Suppressor macrophage (primary cell): ENCODE results near the gene RELB.
A peak's percentile ranks its signal among the peaks of the same experiment; 100 is the strongest.
"Not testable (repeated sequence)": the region's sequence is repeated elsewhere in the genome, so short reads cannot be mapped to it uniquely, and the experiment has no call there.

Experiments
- DNase-seq, 4 experiments: peaks; one replicate each; pipeline ENCODE4 v3.0.0-alpha.2; 2020 to 2022

RELB gene

DNA sequence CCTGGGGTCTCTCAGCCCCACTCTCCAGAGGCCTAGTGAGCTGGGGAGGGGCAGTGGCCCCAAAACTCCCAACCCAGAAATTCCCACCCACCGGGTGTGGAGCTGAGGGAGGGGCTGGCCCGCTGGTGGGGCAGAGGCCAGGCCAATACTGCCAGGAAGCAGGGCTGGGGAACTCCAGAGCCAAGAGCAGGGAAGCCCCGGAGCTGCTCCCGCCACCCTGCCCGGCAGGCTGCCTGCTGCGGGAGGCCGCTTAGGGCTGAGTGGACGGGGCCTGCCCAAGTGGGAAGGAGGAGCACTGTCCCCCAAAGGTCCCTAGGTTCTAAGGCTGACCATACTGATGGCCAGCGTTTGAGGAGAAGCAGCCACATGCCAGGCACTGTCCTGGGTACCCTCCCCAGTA lies 13.0 kb upstream of the RELB start:
- no peak for DNase-seq

DNA sequence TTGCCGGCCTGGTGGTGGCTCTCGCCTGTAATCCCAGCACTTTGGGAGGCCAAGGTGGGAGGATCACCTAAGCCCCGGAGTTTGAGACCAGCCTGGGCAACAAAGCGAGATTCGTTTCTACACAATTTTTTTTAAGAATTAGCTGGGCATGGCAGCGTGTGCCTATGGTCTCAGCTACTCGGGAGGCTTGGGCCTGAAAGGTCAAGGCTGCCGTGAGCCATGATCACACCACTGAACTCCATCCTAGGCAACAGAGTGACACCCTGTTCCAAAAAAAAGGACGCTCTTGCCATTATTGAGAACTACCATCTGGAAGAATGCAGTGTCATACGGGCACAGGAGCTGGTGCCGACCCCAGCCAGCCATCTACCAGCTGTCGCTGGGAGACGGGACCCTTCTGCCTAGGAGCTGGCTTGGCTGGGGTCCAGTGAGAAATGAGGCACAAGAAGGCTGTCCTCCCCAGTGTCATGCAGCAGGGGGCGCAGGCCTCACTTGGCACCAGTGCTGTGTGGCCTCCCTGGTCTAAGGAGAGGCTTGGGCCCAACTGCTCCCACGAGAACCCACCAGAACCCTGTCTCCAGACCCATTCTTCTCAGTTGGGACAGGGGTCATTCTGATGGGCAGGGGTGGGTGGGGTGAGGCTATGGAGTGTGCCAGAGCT lies 12.2 kb upstream of the RELB start:
- DNase-seq: peak; percentile 59 to 81 (median 68)

DNA sequence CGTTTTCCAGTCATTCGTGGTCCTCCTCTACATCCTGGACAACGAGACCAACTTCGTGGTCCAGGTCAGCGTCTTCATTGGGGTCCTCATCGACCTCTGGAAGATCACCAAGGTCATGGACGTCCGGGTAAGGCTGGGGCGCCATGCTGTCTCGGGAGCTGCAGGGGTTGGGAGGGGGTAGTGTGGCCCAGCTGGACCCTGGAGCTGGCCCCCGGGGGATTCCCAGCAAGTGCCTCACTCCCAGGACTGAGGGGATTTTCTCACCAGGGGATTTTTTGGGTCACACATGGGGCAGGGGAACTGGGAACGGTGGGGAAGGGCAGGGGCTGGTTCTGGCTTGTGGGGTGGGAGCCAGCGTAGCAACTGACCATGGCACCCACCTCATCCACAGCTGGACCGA lies 10.8 kb upstream of the RELB start:
- DNase-seq: no peak

DNA sequence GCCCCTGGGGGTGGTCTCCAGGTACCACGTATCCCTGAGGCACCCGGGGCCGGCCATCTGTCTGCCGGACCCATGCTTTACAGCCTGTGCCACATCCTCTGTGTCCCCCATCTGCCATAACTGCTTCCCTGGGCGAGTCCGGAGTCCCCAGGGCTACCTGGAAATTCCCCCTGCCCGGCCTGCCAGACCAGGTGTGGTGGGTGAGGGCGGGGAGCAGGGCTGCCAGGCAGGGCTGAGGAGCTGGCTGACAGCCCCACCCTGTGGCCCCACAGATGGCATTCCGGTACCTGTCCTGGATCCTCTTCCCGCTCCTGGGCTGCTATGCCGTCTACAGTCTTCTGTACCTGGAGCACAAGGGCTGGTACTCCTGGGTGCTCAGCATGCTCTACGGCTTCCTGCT lies 10.3 kb upstream of the RELB start:
- DNase-seq: no peak

DNA sequence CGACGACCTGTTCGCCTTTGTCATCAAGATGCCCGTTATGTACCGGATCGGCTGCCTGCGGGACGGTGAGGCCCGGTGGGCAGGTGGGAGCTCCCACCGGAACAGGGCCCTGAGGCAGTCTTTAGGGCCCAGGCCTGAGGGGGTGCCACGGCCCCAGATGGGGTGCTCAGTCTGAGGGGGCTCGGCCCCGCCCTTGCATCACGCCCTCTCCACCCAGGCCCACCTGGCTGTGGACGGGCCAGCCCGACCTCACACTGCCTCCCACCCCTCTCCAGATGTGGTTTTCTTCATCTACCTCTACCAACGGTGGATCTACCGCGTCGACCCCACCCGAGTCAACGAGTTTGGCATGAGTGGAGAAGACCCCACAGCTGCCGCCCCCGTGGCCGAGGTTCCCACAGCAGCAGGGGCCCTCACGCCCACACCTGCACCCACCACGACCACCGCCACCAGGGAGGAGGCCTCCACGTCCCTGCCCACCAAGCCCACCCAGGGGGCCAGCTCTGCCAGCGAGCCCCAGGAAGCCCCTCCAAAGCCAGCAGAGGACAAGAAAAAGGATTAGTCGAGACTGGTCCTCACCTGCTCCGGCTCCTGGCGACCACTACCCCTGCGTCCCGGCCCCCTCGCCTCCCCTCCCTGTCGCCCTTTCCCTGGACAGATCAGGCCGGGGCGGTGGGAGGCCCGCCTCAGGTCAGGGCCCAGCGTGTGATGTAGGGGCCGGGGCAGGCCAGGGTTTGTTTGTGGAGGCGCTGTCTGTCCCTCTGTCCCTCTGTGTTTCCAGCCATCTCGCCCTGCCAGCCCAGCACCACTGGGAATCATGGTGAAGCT lies 8.7 kb upstream of the RELB start:
- DNase-seq: no peak

DNA sequence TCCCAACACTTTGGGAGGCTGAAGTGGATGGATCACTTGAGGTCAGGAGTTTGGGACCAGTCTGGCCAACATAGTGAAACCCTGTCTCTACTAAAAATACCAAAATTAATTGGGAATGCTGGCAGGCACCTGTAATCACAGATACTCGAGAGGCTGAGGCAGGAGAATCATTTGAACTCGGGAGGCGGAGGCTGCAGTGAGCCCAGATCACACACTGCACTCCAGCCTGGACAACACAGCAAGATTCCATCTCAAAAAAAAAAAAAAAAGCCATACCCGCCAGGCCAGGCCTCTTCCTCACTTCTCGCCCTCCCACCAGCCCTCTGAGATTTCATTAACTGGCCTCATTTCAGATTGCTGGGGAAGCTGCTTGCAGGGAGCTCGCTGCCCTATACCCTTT lies 7.7 kb upstream of the RELB start:
- DNase-seq: no peak

DNA sequence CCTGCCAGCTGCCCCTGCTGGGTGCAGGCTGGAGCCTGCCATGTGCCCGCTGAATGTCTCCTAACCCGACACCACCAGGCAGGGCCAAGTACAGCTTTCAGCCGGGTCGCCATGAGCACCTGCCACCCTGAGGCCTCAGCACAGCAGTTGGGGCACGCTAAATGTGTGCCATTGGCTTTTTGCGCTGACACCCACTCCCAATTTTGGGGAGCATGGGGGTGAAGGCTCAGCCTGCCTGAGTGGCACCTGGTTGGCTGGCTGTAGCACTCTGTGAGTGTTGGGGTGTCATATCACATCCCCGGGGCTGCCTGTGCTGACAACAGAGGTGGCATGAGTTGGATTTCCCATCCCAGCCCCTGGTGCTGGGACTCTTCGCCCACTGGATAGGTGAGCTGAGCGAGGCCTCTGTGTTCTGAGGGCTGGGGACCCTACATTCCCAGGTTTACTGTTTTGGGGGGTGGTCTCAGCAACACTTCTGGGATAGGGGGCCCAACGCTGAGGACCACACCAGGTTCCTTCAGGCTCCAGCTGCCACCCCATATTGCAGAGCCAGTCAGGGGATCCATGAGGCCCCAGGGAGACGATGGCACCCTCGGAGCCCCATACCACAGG lies 7.2 kb upstream of the RELB start:
- DNase-seq: no peak

DNA sequence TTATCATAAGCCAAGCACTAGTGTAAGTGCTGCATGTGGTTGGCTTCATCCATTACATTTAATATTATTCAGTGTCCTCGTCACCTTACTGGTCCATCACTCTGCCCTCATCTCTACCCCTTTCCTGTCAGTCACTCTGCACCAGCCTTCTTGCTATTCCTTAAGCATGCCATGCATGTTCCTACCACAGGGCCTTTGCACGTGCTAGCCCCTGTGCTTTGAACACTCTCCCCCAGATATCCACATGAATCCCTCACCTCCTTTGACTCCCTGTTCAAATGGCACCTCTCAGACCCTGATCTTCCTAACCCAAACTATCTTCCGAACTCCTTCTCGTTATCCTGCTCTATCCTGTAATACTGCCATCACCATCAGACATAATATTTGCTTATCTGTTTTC lies 3.2 kb upstream of the RELB start:
- no peak for DNase-seq

DNA sequence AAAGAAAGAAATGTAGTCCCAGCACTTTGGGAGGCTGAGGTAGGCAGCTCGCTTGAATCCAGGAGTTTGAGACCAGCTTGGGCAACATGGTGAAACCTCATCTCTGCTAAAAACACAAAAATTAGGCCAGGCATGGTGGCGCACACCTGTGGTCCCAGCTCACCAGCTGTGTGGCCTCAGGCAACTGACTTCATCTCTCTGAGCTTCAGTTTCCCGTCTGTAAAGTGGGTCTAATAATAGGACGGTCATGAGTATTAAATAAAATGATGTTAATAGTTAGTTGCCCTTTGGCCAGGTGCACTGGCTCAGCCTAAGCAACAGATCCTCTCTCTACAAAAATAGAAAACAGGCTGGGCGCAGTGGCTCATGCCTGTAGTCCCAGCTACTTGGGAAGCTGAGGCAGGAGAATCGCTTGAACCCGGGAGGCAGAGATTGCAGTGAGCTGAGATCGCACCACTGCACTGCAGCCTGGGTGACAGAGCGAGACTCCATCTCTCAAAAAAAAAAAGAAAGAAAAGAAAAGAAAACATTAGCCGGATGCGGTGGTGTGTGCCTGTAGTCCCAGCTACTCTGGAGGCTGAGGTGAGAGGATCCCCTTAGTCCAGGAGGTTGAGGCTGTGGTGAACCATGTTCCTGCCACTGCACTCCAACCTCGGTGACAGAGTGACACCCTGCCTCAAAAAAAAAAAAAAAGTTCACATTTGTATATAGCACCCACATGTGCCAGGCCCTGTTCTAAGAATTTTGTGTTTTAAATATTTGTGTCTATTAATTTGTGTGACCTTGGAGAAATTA lies 1.9 kb upstream of the RELB start:
- not testable (repeated sequence) for DNase-seq

DNA sequence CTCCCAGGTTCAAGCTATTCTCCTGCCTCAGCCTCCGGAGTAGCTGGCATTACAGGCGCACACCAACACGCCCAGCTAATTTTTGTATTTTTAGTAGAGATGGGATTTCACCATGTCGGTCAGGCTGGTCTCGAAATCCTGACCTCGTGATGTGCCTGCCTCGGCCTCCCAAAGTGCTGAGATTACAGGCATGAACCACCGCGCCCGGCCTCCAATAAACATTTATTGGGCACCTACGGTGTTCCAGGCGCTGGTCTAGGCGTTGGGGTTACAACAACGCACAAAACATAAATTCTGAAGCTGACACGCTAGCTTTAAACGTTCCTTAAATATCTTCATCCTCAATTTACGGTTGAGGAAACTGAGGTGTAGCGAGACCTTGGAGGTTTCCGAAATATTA lies 599 bp upstream of the RELB start:
- DNase-seq: not testable (repeated sequence)

DNA sequence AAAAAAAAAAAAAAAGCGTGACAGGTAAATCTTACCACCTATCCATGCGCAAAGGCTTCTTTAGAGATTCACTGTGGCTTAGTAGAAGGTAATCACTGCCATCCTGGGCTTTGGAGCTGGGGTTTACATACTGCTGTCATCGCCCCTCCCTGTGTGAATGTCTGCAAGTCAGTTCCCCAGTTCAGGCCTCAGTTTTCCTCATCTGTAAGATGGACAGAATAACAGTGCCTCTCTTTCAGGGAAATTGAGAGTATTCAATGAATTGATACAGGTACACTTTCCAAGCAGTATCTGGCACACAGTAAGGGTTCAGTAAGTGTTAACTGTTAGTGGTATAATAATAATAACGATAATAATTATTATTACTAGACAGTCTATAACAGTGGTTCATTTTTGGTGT lies 2.2 kb downstream of the RELB start:
- no peak for DNase-seq

DNA sequence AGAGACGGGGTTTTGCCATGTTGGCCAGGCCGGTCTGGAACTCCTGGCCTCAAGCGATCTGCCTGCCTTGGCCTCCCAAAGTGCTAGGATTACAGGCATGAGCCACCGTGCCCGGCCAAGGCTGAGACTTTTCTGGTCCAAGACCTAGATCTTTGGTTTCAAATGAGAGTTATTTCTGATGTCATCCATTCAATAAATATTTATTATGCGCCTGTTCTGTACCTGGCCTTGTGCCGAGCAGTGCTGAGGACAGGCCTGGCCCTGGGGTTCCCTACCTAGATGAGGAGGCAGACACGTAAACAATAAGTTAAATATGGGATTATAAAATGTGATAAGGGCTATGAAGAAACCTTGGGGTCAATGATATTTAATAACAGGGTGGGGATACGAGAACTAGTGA lies 4.5 kb downstream of the RELB start:
- DNase-seq: no peak

DNA sequence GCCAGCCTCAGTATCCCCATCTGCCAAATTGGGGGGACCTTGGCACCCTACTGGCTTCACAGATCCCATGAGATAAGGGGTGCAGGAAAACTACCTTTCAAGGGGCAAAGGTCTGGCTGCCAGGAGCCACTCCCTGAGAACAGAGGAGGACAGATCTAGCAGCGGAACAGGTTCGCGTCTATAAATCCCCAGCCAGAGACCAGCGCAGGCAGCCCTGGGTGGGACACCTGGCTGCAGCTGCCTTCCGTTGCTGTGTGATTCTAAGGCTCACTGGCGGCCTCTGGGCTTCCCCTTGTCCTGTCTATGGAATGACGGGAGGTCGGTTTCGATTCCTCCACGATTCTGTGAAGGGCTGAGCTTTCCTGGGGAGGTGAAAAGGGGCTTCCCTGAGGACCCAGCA lies 7.3 kb downstream of the RELB start:
- no peak for DNase-seq

DNA sequence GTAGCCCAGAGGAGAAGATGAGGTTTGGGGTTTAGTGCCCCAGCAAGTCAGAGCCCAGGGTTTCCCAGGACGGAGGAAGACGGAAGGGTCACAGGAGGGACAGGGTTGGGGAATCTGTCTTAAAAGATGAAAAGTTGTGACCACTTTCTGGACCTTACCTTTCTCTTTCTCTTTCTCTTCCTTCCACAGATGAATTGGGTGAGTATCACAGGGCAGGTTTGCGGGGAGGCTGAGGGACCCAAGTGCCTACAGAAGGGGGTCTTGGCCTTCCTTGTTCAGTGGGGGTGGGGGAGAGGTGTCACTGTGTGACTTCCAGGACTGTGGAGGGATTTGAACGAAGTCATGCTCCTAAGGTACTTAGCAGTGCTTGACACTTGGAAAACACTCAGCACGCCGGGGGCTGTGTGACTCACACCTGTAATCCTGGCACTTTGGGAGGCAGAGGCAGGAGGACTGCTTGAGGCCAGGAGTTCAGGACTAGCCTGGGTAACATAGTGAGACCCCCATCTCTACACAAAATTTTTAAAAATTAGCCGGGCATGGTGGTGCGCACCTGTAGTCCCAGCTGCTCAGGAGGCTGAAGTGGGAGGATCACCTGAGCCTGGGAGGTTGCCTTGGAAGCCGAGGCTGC lies 8.5 kb downstream of the RELB start:
- no peak for DNase-seq

DNA sequence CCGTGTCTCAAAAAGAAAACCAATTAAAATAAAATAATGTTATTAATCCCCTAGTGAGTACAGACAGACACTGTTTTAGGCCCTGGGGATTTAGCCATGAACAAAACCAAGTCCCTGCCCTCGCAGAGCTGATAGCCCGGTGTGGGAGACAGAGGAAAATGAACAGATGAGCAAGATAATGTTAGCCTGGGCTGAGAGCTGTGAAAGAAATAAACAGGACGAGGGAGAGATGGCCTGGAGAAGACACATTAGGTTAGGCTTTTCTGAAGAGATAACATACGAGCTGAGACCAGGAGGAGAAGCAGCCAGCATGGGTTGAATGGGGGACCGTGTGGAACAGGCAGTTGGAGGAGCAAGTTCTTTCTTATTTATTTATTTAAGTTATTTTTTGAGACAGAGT lies 9.0 kb downstream of the RELB start:
- DNase-seq: no peak

DNA sequence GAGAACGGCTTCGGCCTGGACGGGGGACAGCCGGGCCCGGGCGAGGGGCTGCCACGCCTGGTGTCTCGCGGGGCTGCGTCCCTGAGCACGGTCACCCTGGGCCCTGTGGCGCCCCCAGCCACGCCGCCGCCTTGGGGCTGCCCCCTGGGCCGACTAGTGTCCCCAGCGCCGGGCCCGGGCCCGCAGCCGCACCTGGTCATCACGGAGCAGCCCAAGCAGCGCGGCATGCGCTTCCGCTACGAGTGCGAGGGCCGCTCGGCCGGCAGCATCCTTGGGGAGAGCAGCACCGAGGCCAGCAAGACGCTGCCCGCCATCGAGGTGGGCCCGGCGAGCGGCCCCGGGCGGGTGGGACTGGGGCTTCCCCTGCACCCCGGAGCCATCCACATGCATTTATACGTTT lies 10.7 kb downstream of the RELB start:
- peak in 1 of 4 experiments; percentile 0 for DNase-seq

DNA sequence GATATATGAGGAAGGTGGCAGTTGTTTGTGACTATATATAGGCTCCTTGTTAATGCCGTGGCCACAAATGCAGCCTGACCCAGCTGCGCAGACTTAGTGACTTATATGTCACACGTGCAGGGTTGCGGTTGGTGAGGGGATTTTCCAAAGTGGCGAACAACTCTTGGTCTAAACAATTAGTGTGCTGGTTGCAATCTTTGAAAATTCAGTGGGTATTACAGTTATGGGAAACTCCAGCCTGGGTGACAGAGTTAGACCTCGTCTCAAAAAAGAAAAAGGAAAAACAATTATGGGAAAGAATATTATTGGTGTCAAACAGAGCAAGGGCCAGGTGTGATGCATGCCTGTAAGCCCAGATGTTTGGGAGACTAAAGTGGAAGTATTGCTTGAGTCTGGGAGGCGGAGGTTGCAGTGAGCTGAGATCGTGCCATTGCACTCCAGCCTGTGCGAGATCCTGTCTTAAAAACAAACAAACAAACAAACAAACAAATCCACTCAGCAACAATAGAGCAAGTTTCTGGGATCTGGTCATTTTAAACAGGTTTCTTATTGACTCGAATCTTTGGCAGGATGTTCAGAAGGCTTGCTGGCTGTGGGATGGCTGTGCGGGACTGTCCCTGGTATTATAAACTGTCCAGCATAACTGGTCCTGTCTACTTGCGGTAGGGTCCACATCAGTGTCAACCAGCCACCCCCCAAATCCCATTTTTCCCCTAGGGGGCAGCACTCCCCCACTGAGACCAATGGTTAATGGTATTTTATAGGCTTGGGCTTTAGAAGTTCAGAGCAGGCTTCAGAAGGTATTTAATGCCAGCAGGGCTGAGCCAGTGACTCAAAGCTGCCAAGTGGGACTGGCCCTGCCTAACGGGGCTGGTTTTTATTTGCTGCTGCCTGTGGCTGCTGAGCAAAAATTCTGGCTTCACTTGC lies 15.4 kb downstream of the RELB start:
- peak; percentile 68 to 81 (median 77) for DNase-seq

DNA sequence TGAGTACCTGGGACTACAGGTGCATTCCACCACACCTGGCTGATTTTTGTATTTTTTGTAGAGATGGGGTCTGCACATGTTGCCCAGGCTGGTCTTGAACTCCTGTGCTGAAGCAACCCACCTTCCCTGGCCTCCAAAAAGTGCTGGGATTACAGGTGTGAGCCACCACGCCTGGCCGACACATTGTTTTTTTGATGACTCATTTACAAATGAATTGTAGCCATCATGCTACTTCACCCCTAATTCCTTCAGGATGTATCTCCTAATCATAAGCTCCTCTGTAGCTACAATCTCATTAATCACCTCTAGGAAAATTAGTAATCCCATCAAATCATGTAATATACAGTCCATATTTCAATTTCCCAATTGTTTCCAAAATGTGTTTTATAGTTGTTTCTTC lies 17.9 kb downstream of the RELB start:
- DNase-seq: no peak

DNA sequence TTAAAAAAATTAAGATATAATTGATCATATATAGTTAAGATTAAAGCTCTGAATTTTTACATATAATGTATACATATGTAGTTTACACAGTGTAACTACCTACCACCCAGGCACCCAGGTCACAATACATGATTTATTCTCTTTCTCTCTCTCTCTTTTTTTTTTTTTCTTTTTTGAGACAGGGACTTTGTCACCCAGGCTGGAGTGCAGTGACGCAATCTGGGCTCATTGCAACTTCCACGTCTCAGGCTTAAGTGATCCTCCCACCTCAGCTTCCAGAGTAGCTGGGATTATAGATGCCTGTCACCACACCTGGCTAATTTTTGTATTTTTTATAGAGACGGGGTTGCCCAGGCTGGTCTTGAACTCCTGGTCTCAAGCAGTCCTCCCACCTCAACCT lies 18.8 kb downstream of the RELB start:
- DNase-seq: peak in 3 of 4 experiments; percentile 13 to 47 (median 21)

DNA sequence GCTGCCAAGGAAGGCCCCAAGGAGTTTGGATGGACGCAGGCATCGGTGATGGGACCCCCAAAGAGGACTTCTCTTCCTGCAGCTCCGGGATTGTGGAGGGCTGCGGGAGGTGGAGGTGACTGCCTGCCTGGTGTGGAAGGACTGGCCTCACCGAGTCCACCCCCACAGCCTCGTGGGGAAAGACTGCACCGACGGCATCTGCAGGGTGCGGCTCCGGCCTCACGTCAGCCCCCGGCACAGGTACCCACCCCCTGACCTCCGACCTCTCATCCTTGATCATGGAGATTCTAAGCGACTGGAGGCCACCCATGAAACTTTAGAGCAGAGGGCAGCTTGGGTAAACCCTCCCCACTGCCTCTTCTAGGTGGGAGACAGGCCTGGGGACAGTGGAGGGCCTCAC lies 20.7 kb downstream of the RELB start:
- DNase-seq: no peak

DNA sequence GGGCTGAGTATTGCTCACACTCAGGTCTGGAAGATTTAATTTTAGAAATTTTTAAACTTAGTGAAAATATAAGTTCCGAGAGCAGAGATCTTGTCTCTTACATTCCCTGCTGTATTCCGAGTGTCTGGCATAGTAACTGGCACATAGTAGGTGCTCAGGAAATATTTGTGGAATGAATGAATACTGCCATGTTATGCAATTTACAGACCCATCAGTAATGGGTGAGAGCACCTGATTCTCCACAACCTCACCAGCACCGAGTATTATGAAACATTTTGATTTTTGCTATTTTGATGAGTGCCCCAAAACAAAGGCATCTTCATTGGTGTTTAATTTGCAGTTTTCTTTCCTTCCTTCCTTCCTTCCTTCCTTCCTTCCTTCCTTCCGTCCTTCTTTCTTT lies 21.8 kb downstream of the RELB start:
- no peak for DNase-seq

DNA sequence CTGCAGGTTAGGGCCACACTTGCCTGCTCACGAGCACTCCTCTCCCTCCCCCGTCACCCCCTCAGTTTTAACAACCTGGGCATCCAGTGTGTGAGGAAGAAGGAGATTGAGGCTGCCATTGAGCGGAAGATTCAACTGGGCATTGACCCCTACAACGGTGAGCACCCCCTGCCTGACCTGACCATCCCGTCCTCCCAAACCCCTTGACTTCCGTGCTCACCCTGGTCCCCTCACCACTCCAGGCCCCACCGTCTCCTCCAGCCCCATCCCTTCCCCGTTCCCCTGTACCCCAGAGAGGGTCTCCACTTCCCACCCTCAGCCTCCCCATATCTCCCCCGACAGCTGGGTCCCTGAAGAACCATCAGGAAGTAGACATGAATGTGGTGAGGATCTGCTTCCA lies 24.0 kb downstream of the RELB start:
- no peak for DNase-seq
